Measurements from ENCODE around the gene MAPK1.
"Not testable (repeated sequence)": the region's sequence is repeated elsewhere in the genome, so short reads cannot be mapped to it uniquely, and the experiment has no call there.

The MAPK1 gene

DNA sequence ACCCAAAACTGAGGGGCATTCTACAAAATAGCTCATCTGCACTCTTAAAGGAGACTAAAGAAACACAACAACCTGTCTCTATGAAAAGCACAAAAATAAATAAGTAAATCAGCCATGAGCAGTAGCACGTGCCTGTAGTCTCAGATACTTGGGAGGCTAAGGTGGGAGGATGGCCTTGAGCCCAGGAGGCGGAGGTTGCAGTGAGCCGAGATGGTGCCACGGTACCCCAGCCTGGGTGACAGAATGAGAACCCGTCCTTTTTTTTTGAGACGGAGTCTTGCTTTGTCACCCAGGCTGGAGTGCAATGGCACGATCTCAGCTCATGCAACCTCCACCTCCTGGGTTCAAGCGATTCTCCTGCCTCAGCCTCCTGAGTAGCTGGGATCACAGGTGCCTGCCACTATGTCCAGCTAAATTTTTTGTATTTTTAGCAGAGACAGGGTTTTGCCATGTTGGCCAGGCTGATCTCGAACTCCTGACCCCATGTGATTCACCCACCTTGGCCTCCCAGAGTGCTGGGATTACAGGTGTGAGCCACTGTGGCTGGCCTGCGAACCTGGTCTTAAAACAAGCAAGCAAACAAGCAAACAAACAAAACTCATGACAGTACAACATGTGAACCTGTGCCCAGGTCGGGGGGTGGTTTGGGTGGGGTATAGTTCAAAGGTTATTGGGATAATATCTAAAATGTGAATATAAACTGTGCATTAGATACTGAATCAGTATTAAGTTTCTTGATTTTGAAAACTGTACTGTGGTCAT lies 76.4 kb downstream of the MAPK1 start:
- DNase-seq (ENCODE audit: low read depth): not testable (repeated sequence)

- DNase-seq (ENCODE audit: low read depth): no peak
Observed at GRCh38 chr22:21790359-21790758, 77.1 kb downstream of the MAPK1 start.

DNA sequence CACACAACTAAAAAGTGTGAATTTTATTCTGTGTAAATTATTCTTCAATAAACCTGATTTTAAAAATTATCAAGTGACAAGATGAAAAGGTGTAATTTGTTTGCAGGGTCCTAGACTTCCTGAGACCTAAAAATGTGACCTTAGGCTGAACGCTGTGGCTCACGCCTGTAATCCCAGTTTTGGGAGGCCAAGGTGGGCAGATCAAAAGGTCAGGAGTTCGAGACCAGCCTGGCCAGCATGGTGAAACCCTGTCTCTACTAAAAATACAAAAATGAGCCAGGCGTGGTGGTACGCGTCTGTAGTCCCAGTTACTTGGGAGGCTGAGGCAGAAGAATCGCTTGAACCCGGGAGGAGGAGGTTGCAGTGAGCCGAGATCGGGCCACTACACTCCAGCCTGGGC lies 79.9 kb downstream of the MAPK1 start:
- not testable (repeated sequence) for DNase-seq (ENCODE audit: low read depth)

- no peak for DNase-seq (ENCODE audit: low read depth)
Observed at GRCh38 chr22:21780259-21780658, 87.2 kb downstream of the MAPK1 start.

DNA sequence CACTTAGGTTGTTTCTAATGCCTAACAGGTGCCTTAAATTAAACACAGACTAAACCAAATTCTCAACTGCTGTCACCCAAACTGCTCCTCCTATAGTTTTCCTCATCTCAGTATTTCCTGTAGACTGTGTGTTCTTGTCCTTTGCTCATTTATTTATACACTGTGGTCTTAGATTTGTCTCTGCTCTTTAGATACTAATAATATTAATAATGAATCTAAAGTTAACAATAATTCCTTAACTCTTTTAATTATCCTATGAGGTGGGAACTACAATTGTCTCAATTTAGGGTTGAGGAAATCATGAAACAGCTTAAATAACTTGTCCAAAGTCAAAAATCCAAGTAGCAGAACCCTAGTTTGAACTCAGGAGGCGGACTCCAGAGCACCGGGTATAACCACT lies 88.0 kb downstream of the MAPK1 start:
- DNase-seq (ENCODE audit: low read depth): no peak

DNA sequence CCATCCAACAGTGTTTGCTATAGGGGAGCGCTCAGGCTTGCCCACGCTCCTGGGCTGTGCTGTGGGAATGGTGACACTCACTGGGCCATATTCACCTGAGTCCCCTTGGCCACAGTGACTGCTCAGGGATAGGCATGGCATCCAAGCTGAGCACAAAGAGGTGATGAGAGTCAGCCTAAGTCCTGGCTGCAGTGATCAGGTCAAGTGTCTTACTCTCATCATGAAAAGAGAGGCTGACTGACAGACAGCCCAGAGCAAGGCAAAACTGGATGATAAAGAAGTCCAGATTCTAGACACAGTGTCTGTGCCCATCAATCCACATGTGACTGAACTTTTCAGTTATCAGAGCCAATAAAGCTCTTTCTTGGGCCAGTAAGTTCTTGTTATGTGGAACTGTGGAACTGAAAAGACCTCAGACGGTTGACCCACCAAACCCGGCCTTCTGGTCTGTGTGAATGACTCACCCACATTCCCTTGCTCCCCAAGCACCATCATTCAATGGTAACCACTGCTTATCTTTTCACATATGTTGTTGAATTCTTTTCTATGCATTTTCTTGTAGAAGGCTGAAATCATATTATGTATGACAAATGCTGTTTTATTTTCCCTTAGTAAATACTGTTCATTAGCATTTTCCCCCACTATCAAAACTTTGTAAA lies 88.6 kb downstream of the MAPK1 start:
- peak; percentile 91 for DNase-seq (ENCODE audit: low read depth)

DNA sequence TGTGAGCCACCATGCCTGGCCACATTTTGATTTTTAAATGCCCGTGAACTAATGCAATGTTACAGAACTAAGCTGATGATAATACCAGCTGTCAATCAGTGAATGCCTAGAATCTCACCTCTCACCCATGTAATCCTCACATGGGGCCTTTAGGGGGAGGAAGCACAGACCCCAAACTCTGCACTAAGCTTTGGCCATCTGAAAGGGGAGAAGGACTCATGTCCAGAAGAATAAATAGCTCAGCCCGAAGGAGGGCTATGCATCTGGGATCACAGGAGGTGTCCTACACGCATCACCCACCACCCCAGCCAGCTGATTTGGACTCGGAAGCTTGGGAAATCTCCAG lies 95.8 kb downstream of the MAPK1 start:
- DNase-seq (ENCODE audit: low read depth): no peak

GRCh38 chr22:21768435-21768834 lies 99.0 kb downstream of the MAPK1 start:
- DNase-seq (ENCODE audit: low read depth): no peak

DNA sequence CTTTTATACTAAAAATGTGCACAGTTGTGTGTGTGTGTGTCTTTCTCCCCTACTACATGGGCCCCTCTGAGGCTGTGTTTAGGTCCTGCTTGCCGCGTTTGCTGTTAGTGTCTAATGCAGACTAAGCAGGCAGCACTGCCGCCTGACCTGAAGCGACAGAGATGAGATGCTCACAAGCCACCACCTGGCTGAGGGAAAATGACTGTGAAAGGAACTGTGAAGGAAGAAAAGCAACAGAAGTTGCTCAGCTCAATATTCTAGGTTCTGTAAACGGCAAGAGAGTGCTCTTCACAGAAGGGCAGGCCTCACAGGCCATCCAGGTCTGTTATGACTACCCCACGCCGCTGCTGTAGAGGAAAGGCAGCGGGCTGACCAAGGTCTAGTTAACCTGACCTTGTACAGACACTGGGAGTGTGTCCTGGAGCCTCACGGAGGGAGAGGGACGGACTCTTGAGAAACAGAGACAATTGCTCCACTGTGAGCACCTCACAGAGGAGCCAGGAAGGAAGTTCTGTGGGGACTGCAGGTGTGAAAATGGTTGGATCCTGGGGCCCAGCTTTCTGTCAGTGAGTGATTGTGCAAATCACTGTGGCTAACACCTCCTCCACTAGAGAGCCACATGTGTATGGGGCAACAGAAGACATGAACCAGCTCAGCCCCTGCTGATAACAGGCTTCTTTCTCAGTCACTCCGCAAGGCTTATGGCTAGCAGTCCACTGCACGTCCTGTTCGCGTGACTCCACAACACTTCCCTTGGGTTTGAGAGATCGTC lies 100.6 kb downstream of the MAPK1 start:
- peak; percentile 65 for DNase-seq (ENCODE audit: low read depth)

DNA sequence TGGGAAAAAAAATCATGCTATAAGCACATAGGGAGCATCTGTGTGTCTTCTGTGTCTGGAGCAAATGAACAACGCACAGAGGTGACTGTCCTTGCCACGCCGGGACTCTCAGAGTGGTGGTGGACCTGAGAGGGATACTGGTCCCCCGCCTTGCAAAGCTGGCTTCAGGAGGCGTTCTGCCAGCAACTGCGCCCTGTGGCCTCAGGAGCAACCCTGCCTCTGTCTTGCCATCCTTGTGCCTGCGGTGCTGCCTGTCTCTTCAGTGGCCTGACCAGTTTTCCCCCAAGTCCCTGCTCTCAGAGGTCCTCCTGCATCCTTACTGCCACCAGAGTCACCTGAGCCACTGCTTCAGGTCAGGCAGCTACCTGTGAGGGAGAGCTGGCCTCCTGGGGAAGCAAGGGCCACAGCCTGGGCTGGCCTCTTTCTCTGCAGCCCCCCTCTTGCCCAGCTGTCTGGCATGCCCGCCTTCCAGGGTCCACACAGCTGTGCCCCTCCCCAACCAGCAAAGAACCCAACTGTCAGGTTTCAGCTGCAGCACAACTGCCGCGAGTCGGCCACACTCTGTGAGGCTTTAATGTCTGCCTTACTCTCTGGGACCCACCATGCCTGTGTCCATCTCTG lies 101.4 kb downstream of the MAPK1 start:
- DNase-seq (ENCODE audit: low read depth): no peak

GRCh38 chr22:21764038-21764804 lies 103.2 kb downstream of the MAPK1 start:
- DNase-seq (ENCODE audit: low read depth): no peak

- DNase-seq (ENCODE audit: low read depth): peak; percentile 77
Observed at GRCh38 chr22:21762712-21763581, 104.5 kb downstream of the MAPK1 start.

GRCh38 chr22:21761994-21762680 lies 105.3 kb downstream of the MAPK1 start:
- no peak for DNase-seq (ENCODE audit: low read depth)

GRCh38 chr22:21761086-21761485 lies 106.4 kb downstream of the MAPK1 start:
- no peak for DNase-seq (ENCODE audit: low read depth)

GRCh38 chr22:21760640-21761039 lies 106.8 kb downstream of the MAPK1 start:
- peak; percentile 88 for DNase-seq (ENCODE audit: low read depth)

GRCh38 chr22:21759646-21760376 lies 107.6 kb downstream of the MAPK1 start:
- DNase-seq (ENCODE audit: low read depth): no peak

- DNase-seq (ENCODE audit: low read depth): no peak
Observed at GRCh38 chr22:21759093-21759492, 108.4 kb downstream of the MAPK1 start.

DNA sequence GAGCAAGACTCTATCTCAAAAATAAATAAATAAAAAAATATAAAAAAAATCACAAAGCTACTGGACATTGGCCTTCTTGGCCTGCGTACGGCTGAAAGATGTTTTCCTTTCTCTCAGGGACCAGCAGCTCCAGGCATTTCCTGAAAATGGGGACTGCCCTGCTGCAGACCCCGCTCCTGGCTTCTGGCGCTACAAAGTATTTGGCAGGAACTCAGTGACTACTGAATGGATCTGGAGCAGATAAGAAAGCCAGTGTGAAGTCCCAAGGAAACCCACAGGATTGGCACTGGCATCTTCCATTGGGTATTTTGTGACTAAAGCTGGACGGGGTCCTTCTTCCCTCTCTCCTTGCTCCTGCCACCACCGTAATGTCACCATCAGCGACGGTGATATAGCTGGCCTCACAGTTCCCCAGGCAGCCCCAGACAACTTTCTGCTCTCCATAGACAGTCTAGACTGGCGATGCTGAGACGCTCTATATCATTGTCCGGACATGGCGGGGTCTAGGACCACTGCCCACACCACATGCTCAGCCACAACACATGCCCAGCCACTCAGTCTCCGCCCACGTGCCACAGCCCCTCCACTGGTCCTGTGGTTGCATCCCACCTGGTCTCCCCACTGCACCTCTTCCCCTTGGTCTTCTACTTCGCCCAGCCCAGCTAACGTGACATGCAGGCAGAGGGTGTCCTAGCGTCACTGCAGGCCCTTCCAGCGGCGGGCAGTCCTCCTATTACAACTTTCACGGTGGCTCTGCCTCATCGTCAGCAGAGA lies 109.2 kb downstream of the MAPK1 start:
- DNase-seq (ENCODE audit: low read depth): no peak

DNA sequence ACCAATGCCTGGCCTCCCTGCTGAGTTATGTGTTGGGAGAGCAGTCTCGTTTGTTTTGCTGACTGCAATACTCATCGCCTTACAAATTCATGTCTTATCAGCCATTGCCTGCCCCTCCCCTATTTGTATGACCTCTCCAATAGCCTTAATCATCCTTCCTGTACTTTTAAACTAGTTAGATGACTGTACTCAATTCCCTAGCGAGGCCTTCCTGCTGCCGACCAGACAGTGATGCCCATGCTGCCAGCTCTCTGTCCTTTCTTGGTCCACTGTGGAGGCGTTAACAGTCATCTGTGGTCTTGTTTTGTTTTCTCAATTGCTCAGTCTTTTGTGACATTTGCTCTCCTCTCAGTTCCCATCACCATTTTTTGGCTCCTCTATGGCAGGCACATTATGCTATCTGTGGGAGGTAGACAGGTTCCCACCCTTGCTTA lies 111.6 kb downstream of the MAPK1 start:
- peak; percentile 82 for DNase-seq (ENCODE audit: low read depth)

All from amniotic epithelial cell (primary cell).